NOMO-1 (cell line): ENCODE data around the gene PRIM2.
"Not testable (repeated sequence)": the region's sequence is repeated elsewhere in the genome, so short reads cannot be mapped to it uniquely, and the experiment has no call there.

ENCODE experiments used
- DNase-seq, 2 experiments: peaks; one replicate each; lab custom pipeline; 2025; ENCODE audit not compliant: unreplicated experiment in 2 of 2; lab: John Stamatoyannopoulos, UW

Gene PRIM2

DNA sequence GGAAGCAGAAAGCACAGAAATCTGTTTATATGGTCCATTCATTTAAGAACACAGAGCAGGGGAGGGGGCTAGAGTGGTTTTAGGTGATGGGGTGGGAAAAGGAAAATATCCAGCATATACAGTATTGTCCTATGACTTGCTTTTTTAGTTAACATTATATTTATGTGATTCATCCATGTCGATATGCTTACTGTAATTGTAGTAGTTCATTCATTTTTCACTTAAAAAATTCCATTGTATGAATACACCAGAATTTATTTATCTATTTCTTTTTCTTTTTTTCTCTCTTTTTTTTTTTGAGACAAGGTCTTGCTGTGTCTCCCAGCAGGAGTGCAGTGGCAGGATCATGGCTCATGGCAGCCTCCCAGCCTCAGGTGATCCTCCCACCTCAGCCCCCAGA, 9.6 kb upstream of the PRIM2 start:
- no peak for DNase-seq

DNA sequence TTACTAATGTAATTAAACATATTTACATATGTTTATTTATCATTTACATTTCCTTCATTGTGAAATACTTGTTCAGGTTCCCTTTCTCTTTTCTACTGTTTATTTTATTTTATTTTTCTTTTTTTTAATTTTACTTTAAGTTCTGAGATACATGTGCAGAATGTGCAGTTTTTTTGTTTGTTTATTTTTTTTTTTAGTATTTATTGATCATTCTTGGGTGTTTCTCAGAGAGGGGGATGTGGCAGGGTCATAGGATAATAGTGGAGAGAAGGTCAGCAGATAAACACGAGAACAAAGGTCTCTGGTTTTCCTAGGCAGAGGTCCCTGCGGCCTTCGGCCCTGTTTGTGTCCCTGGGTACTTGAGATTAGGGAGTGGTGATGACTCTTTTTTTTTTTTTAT, 8.7 kb upstream of the PRIM2 start:
- not testable (repeated sequence) for DNase-seq

- DNase-seq, result not testable (repeated sequence)
Observed at GRCh38 chr6:57310095-57310816, 7.2 kb upstream of the PRIM2 start.

DNA sequence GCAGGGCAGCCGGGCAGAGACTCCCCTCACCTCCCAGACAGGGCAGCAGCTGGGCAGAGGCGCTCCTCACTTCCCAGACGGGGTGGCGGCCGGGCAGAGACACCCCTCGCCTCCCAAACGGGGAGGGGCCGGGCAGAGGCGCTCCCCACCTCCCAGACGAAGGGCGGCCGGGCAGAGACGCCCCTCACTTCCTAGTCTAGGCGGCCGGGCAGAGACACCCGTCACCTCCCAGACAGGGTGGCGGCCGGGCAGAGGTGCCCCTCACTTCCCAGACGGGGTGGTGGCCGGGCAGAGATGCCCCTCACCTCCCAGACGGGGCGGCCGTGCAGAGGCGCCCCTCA, 6.6 kb upstream of the PRIM2 start:
- DNase-seq, result no peak

DNA sequence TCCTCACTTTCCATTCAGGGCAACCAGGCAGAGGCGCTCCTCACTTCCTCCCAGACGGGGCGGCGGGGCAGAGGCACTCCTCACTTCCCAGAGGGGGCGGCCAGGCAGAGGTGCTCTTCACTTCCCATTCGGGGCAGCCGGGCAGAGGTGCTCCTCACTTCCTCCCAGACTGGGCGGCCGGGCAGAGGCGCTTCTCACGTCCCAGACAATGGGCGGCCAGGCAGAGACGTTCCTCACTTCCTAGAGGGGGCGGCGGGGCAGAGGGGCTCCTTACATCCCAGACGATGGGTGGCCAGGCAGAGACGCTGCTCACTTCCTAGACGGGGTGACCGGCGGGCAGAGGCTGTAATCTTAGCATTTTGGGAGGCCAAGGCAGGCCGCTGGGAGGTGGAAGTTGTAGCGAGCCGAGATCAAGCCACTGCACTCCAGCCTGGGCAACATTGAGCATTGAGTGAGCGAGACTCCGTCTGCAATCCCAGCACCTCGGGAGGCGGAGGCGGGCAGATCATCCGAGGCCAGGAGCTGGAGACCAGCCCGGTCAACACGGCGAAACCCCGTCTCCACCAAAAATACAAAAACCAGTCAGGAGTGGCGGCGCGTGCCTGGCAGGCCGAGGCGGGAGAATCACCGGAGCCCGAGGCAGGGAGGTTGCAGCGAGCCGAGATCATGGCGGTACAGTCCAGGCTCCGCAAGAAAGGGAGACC, 6.0 kb upstream of the PRIM2 start:
- not testable (repeated sequence) for DNase-seq

- no peak for DNase-seq
Observed at GRCh38 chr6:57312004-57312345, 5.5 kb upstream of the PRIM2 start.

DNA sequence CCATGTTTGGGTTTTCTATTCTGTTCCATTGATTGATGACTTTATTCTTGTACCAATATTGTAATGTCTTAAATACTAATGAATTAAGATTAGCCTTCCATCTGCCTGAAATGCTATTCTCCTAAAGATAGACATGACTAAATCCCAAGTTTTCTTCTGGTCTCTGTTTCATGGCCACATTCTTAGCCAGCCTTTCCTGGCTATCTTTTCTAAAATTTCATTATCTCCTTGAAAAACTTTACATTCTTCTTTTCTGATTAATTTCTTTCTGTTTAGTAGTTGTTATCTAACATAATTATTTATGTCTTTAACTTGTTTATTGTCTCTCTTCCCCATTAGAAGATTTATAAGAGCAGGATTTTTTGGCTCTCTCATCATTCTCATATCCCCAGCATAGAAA, 4.4 kb upstream of the PRIM2 start:
- no peak for DNase-seq

DNA sequence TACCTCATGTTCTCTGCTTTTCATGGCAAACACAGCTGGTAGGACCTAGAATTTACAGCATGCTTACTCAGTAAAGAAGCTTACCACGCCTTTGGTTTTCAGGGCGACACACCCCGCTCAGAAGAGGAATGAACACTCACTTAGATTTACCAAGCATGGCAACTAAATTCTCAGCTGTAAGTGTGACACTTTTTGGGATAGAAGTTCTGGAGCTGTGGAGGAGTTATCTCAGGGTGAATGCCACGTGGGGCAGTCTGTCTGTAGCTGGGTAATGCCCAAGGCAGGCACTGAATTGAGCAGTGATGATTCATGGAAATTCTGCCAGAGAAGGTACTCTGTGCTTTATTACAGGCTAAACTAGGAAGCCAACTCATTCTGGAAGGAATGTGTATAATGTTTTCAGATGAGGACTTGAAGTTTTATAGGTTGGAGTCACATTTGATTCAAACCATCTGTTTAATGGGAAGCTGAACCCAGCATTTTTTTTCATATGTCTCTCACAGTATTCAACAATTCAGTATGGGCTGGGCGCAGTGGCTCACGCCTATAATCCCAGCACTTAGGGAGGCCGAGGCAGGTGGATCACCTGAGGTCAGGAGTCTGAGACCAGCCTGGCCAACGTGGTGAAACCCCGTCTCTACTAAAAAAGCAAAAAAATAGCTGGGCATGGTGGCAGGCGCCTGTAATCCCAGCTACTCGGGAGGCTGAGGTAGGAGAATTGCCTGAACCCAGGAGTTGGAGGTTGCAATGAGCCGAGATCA, 3.5 kb upstream of the PRIM2 start:
- DNase-seq, result no peak

DNA sequence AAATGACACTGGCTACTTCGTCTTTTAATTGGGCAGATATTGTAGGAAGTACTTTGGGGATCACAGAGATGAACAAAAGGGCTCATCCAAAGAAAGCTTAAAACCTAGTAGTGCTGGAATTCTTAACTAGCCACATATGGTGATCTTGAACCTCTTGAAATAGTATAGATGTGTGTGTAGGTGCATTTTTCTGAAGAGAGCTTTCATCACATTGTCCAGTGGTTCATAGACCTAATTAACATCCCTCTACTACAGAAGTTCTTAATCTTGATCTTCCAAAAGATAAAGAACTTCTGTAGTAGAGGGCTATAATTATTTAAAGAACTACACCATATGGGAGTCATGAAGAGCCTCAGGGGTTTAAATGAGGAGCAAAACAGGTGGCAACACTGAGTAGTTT, 2.3 kb upstream of the PRIM2 start:
- DNase-seq, result no peak

DNA sequence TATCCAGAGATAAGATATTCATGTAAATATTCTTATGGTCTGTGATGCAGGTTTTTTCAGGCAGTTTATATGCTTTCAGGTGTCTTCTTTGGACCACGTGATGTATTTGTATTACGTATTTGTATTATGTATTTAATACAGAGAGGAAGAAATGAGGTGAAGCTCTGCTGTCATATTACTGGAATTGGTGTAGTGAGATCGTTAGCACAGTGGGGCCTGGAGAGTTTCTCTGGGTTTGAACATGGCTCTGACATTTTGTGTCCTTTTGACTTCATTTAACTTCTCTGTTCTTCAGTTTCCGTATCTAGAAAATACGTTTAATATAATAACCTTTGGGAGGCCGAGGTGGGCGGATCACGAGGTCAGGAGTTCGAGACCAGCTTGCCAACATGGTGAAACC, 1.6 kb upstream of the PRIM2 start:
- DNase-seq, result no peak

- DNase-seq, result peak; percentile 76 to 88
Observed at GRCh38 chr6:57316581-57317059, 810 bp upstream of the PRIM2 start.

DNA sequence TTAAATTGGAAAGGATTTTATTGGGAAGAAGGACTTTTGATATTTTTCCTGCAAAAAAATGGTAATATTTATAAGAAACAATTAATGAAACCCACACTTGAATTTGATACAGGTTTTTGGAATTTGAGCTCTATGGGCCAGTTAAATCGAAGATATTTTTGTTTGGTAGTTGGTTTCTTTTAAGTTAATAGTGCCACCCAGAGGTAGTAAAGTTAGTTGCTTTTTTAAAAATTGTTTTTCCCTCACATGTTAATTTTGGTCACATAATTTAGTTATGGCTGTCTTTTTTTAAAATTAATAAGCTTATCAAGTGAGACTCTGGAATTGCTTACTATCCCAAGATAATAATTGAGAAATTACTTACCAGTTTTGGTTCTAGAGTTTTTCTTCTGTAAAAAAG, 7.1 kb downstream of the PRIM2 start:
- DNase-seq, result peak in 1 of 2 experiments; percentile 30

DNA sequence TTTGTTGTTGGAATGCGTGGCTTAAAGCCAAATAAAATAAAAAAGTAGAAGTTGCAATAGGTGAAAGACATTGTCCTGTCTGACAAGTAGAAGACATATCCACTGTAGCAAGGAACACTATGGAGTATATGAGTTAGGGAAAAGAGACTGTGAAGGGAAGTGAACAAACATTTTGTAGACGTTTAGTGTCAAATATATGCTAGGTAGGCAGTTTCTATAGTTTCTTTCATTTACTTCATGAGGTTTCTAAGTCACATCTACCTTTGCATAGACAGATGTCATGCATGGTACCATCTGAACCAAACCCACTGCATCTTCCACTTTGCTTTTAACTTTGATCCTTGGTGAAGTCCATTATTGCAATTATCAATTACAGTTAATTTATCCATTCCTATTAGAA, 9.9 kb downstream of the PRIM2 start:
- DNase-seq, result no peak

DNA sequence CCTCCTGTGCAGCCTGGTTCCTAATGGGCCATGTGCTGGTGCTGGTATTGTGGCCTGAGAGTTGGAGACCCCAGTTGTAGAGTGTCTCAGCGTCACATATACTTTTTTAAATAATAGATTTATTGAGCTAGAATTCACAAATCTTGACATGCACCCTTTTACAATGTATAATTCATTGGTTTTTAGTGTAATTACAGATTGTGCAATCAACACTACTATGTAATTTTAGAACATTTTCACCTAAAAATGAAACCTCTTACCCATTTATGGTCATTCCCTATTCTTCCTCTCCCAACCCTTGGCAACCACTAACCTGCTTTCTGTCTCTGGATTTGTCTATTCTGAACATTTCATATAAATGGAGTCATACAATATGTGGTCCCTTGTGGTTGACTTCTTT, 10.6 kb downstream of the PRIM2 start:
- no peak for DNase-seq

- DNase-seq, result no peak
Observed at GRCh38 chr6:57329933-57330332, 12.5 kb downstream of the PRIM2 start.

DNA sequence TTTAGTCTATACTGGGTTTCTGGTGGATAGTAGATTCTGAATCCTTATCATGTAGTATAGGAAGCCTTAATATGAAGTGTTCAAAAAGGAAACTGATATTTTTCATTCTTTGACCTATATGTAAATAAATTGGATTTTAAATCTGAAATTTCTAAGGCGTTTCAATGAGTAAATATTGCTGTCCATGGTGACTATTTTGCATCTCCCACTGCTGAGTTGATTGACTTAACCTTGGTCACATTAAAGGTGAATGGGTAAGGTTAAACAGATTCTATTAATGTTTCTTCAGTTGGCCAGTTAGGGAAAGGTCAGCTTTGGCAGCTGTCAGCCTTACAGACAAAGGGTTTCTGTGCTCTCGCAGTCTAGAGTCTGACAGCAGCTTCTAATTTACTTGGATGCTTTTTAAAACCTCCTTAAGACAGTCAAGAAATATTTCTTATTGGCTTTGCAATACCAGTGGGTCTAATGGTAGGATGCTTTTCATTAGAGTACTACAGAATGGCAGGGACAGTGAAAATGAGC, 24.8 kb downstream of the PRIM2 start:
- DNase-seq, result no peak

DNA sequence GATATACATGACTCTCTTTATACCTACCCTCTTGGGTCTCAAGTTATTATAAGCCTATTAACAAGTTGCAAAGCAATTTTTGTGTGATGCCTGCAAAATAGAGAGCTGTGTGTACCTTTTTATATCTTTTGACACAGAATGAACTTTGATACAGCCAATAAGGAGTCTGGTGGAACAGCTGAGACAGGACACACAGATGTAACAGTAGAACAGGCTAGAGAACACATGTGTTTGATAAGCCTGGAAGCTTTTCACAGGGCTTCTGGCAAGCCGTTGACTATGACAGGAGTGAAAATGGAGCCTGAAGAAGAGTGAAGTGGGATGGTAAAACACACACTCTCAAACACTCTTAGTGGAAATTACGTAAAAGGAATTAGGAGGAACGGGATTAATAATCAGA, 25.9 kb downstream of the PRIM2 start:
- DNase-seq, result not testable (repeated sequence)

DNA sequence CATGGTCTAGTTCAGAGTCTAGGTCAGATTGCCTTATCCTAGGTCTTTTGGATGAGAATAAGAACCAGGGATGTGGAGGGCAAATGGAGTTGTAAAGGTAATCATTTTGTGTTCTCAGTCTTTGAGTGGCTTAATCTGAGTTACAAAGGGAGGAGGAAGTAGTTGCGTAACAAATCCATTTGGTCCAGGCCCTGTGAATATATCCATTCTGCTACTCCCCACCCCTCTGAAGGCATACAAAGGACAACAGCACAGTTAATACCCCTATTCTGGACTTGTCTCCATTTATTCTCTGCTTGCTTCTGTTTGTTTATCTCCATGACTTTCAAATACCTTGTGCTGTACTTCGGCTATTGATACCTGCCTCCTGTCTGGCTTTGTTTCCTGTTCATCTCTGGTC, 29.3 kb downstream of the PRIM2 start:
- peak in 1 of 2 experiments; percentile 2 for DNase-seq

- DNase-seq, result not testable (repeated sequence)
Observed at GRCh38 chr6:57347597-57347996, 30.2 kb downstream of the PRIM2 start.

- not testable (repeated sequence) for DNase-seq
Observed at GRCh38 chr6:57350443-57350842, 33.0 kb downstream of the PRIM2 start.

DNA sequence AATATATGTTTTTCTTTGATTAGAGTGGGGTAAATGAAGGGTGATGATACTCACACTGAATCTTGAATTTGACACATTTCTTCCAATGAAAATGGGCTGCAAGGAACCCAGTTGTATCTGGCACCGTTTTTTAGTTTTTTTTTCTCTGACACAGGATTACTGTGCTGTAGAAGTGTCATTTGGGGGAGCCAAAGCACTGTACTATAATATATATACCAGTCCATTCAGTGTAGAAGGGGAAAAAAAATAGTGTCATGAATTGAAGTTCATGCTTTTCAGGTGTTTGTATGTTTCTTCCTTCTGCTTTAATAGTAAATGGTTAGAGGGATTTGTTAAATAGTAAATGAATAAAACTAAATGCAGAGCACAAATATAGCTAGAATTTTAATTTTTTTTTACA, 35.2 kb downstream of the PRIM2 start:
- not testable (repeated sequence) for DNase-seq
